Upper lobe of left lung (tissue), 6 donors: ENCODE data around the gene MICOS13. TPM values are rescaled to one million over a fixed set of nuclear protein-coding genes. Genes with fewer than 3 reads are reported as not detected.

Experiments
- ATAC-seq, 2 donors: fragments of 200-7000 bp; cut with Tn5 transposase; one replicate each; pipeline ENCODE4 v1.9.1; 2022; ENCODE audit warnings: mild to moderate bottlenecking in 2 of 2, moderate library complexity in 2 of 2; ENCODE audit not compliant: low FRiP score in 2 of 2
- DNase-seq, 2 donors: peaks; one replicate each; pipeline ENCODE4 v3.0.0-alpha.2; 2019 to 2020
- H3K27ac ChIP-seq, 4 donors: fragments of 200-600 bp; sonication (generic); one replicate each; pipeline ENCODE4 v1.5.1; 2016 to 2019
- H3K27me3 ChIP-seq, 4 donors: fragments of 200-600 bp; sonication (generic); one replicate each; pipeline ENCODE4 v1.5.1; 2017 to 2019
- H3K36me3 ChIP-seq, 4 donors: fragments of 200-600 bp; sonication (generic); one replicate each; pipeline ENCODE4 v1.5.1; 2016 to 2019
- H3K4me1 ChIP-seq, 4 donors: fragments of 200-600 bp; sonication (generic); one replicate each; pipeline ENCODE4 v1.5.1; 2018 to 2019
- H3K4me3 ChIP-seq, 4 donors: fragments of 200-600 bp; sonication (generic); one replicate each; pipeline ENCODE4 v1.5.1; 2017 to 2019; ENCODE audit warnings: mild to moderate bottlenecking in 2 of 4, moderate library complexity in 1 of 4
- H3K9me3 ChIP-seq, 4 donors: fragments of 200-600 bp; sonication (generic); one replicate each; pipeline ENCODE4 v1.5.1; 2018 to 2019
- CTCF ChIP-seq, 6 experiments: fragments of 450-650 bp in 4 of 6; fragments of 200-600 bp in 2 of 6; sonication (generic) in 2 of 6; IDR thresholded peaks; one replicate each; pipeline ENCODE4 v1.5.1; 2016 to 2019; ENCODE audit warnings: antibody characterized with exemption in 6 of 6
- EP300 ChIP-seq, 4 donors: sonication (generic); formaldehyde crosslinking; IDR thresholded peaks; one replicate each; pipeline ENCODE4 v1.5.1; 2017; ENCODE audit warnings: antibody characterized with exemption in 4 of 4, control low read depth in 2 of 4
- POLR2A ChIP-seq, 4 donors: fragments of 450-650 bp; IDR thresholded peaks; one replicate each; pipeline ENCODE4 v1.5.1; 2016 to 2017; ENCODE audit warnings: antibody characterized with exemption in 4 of 4, mild to moderate bottlenecking in 2 of 4
- POLR2AphosphoS5 ChIP-seq, 2 donors: sonication (generic); formaldehyde crosslinking; IDR thresholded peaks; one replicate each; pipeline ENCODE4 v1.5.1; 2017; ENCODE audit warnings: antibody characterized with exemption in 2 of 2
- WGBS, 2 donors: methylation state at CpG; one replicate each; pipeline ENCODE4 v1.1.5; 2017 to 2018; 5-methylcytosine and 5-hydroxymethylcytosine counted together
- total RNA-seq, 6 donors: library from RNA; depleted of rRNA in 4 of 6; stranded (reverse); fragments of >200 nt in 4 of 6; gene quantifications; one replicate each; pipeline versions ENCODE4 v1.1.0 to v1.2.1, GENCODE V29; 2016 to 2021
- donor health status: DM: no; HTN: no; CAD: no; lungs with moderate emphysema.
- donor health status: DM: no; HTN: yes; CAD: no; lungs with severe emphysema.

Gene MICOS13
- total RNA-seq, 6 donors from 2014 or later, result 19.1 to 63.2 (median 34.2) TPM

GRCh38 chr19:5637971-5638370 lies 42.3 kb downstream of the MICOS13 start:
- DNase-seq, result no peak
- Histone ChIP-seq H3K27ac (no peak overlapping the region), H3K4me1 (peaks cover 4 to 30% (median 17%) of the 10 kb centered on the region in 4 donors), H3K36me3 (peaks cover 0 to 20% (median 13%) of the 10 kb centered on the region in 4 donors), H3K27me3 (no peaks in the 10 kb centered on the region), H3K4me3 (no peak overlapping the region), H3K9me3 (no peaks in the 10 kb centered on the region)
- 65 to 74% methylated on average over 1 of the region's 1 CpG for WGBS, 2 donors
- no peak for ATAC-seq
- TF ChIP-seq POLR2AphosphoS5 (IDR thresholded peaks at IDR 0.05) (no peak), POLR2A (IDR thresholded peaks at IDR 0.05) (no peak), CTCF (IDR thresholded peaks at IDR 0.05) (no peak), EP300 (IDR thresholded peaks at IDR 0.05) (no peak)

GRCh38 chr19:5635427-5635826 lies 44.9 kb downstream of the MICOS13 start:
- ATAC-seq, result no peak
- 83 to 84% methylated on average over 6 of the region's 6 CpGs for WGBS, 2 donors
- Histone ChIP-seq H3K4me1 (peaks cover 26 to 45% (median 40%) of the 10 kb centered on the region in 4 donors), H3K9me3 (no peaks in the 10 kb centered on the region), H3K27ac (no peak overlapping the region), H3K27me3 (no peaks in the 10 kb centered on the region), H3K4me3 (no peak overlapping the region), H3K36me3 (peaks cover 0 to under 1% (median 0%) of the 10 kb centered on the region in 4 donors)
- TF ChIP-seq CTCF (IDR thresholded peaks at IDR 0.05) (no peak), POLR2AphosphoS5 (IDR thresholded peaks at IDR 0.05) (no peak), EP300 (IDR thresholded peaks at IDR 0.05) (no peak), POLR2A (IDR thresholded peaks at IDR 0.05) (no peak)
- DNase-seq, result no peak

GRCh38 chr19:5632657-5633056 lies 47.7 kb downstream of the MICOS13 start:
- Histone ChIP-seq H3K4me1 (peaks cover 51 to 63% (median 54%) of the 10 kb centered on the region in 4 donors), H3K27me3 (no peaks in the 10 kb centered on the region), H3K27ac (no peak overlapping the region), H3K9me3 (no peaks in the 10 kb centered on the region), H3K4me3 (no peak overlapping the region), H3K36me3 (peaks cover 0 to 25% (median 7%) of the 10 kb centered on the region in 4 donors)
- DNase-seq, result no peak
- ATAC-seq, result no peak
- WGBS, 2 donors, result 72 to 76% methylated on average over 5 of the region's 5 CpGs
- no peak for TF ChIP-seq POLR2AphosphoS5 (IDR thresholded peaks at IDR 0.05)
- TF ChIP-seq POLR2A (IDR thresholded peaks at IDR 0.05), result no peak
- no peak for TF ChIP-seq EP300 (IDR thresholded peaks at IDR 0.05)
- TF ChIP-seq CTCF (IDR thresholded peaks at IDR 0.05), result no peak

GRCh38 chr19:5632241-5632612 lies 48.1 kb downstream of the MICOS13 start:
- peak overlapping the region in 2 of 4 donors; percentile 44 for H3K27ac ChIP-seq
- DNase-seq, result no peak
- H3K4me1 ChIP-seq, result peaks cover 55 to 64% (median 57%) of the 10 kb centered on the region in 4 donors
- TF ChIP-seq POLR2A (IDR thresholded peaks at IDR 0.05) (no peak), POLR2AphosphoS5 (IDR thresholded peaks at IDR 0.05) (no peak), EP300 (IDR thresholded peaks at IDR 0.05) (no peak), CTCF (IDR thresholded peaks at IDR 0.05) (no peak)
- H3K4me3 ChIP-seq, result no peak overlapping the region
- ATAC-seq, result no peak
- WGBS, 2 donors, result 62 to 66% methylated on average over 4 of the region's 4 CpGs
- H3K27me3 ChIP-seq, result no peaks in the 10 kb centered on the region
- no peaks in the 10 kb centered on the region for H3K9me3 ChIP-seq
- H3K36me3 ChIP-seq, result peaks cover 0 to 30% (median 10%) of the 10 kb centered on the region in 4 donors

GRCh38 chr19:5631567-5632240 lies 48.6 kb downstream of the MICOS13 start:
- Histone ChIP-seq H3K9me3 (no peaks in the 10 kb centered on the region), H3K27me3 (no peaks in the 10 kb centered on the region), H3K4me1 (peaks cover 59 to 69% (median 62%) of the 10 kb centered on the region in 4 donors), H3K27ac (peak overlapping the region in 2 of 4 donors; percentile 44), H3K4me3 (no peak overlapping the region), H3K36me3 (peaks cover 0 to 35% (median 16%) of the 10 kb centered on the region in 4 donors)
- ATAC-seq (no peak), DNase-seq (no peak)
- WGBS, 2 donors, result 77% methylated on average over 9 of the region's 9 CpGs
- TF ChIP-seq POLR2A (IDR thresholded peaks at IDR 0.05) (no peak), POLR2AphosphoS5 (IDR thresholded peaks at IDR 0.05) (no peak), EP300 (IDR thresholded peaks at IDR 0.05) (no peak), CTCF (IDR thresholded peaks at IDR 0.05) (no peak)
